Mucosa of gallbladder (tissue), 1 donor: ENCODE data around the gene PSMF1. TPM values are rescaled to one million over a fixed set of nuclear protein-coding genes. Genes with fewer than 3 reads are reported as not detected.
A peak's percentile ranks its signal among the peaks of the same experiment; 100 is the strongest.

Source experiments
- DNase-seq: peaks from one replicate; pipeline ENCODE4 v3.0.0-alpha.2; 2020; ENCODE audit warnings: low spot score
- total RNA-seq: library from RNA; stranded (reverse); gene quantifications from one replicate; pipeline ENCODE4 v1.2.1, GENCODE V29; 2021
- donor health status: DM: no; HTN: no; CAD: no.

Gene PSMF1
- 138 TPM for total RNA-seq

- DNase-seq: peak; percentile 95
Measured at GRCh38 chr20:1118336-1119127, at the start of gene PSMF1. PSMF1 (plus strand) TSS chr20:1118602; CDS start chr20:1118774, 172 bp downstream.

GRCh38 chr20:1072258-1072657 lies 46.1 kb upstream of the PSMF1 start:
- DNase-seq: no peak

- no peak for DNase-seq
Measured at GRCh38 chr20:1075616-1076015, 42.8 kb upstream of the PSMF1 start.

GRCh38 chr20:1081891-1082290 lies 36.5 kb upstream of the PSMF1 start:
- DNase-seq: no peak

- no peak for DNase-seq
Measured at GRCh38 chr20:1083431-1084080, 34.8 kb upstream of the PSMF1 start.

- no peak for DNase-seq
Measured at GRCh38 chr20:1085492-1086276, 32.7 kb upstream of the PSMF1 start.

- no peak for DNase-seq
Measured at GRCh38 chr20:1086277-1087213, 31.9 kb upstream of the PSMF1 start.

- no peak for DNase-seq
Measured at GRCh38 chr20:1087311-1087905, 31.0 kb upstream of the PSMF1 start.

- no peak for DNase-seq
Measured at GRCh38 chr20:1094751-1095150, 23.7 kb upstream of the PSMF1 start.

GRCh38 chr20:1101533-1101932 lies 16.9 kb upstream of the PSMF1 start:
- DNase-seq: no peak

- DNase-seq: no peak
Measured at GRCh38 chr20:1102016-1102415, 16.4 kb upstream of the PSMF1 start.

- DNase-seq: no peak
Measured at GRCh38 chr20:1103751-1104150, 14.7 kb upstream of the PSMF1 start.

GRCh38 chr20:1105599-1106194 lies 12.7 kb upstream of the PSMF1 start:
- no peak for DNase-seq

- DNase-seq: no peak
Measured at GRCh38 chr20:1107176-1107575, 11.2 kb upstream of the PSMF1 start.

- DNase-seq: peak; percentile 59
Measured at GRCh38 chr20:1108437-1108920, 9.9 kb upstream of the PSMF1 start.

- DNase-seq: no peak
Measured at GRCh38 chr20:1112908-1113307, 5.5 kb upstream of the PSMF1 start.

- no peak for DNase-seq
Measured at GRCh38 chr20:1118004-1118335, 432 bp upstream of the PSMF1 start.

- DNase-seq: no peak
Measured at GRCh38 chr20:1119128-1119505, 715 bp downstream of the PSMF1 start.

- no peak for DNase-seq
Measured at GRCh38 chr20:1119524-1119923, 1.1 kb downstream of the PSMF1 start.

- no peak for DNase-seq
Measured at GRCh38 chr20:1121429-1121828, 3.0 kb downstream of the PSMF1 start.
